PC-9 (cell line): ENCODE data around the gene SUV39H1.

Source experiments
- EZH2 ChIP-seq: fragments of 200-600 bp; sonication (generic); IDR thresholded peaks from 2 replicates; pipeline ENCODE4 v1.8.0; 2017; ENCODE audit warnings: antibody characterized with exemption, low read depth
- TF ChIP-seq, protein P1 (sequence below): fragments of 200-600 bp; sonication (generic); conservative IDR thresholded peaks from 2 replicates; pipeline ENCODE4 v1.6.1; 2017; ENCODE audit warnings: mixed run types, antibody characterized with exemption, mild to moderate bottlenecking, moderate library complexity

DNA sequence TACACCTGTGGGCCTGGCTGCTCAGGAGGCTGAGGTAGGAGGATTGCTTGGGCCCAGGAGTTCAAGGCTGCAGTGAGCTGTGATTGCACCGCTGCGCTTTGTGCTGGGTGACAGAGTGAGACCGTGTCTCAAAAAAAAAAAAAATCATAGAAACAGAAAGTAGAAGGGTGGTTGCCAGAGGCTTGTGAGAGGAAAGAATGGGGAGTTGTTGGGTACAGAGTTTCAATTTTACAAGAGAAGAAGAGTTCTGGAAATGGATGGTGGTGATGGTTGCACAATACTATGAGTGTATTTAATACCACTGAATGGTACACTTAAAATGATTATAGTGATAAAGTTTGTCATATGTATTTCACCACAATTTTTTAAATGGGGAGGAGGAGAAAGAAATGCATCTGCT is 54.8 kb downstream of the SUV39H1 start:
- TF ChIP-seq, protein P1, sequence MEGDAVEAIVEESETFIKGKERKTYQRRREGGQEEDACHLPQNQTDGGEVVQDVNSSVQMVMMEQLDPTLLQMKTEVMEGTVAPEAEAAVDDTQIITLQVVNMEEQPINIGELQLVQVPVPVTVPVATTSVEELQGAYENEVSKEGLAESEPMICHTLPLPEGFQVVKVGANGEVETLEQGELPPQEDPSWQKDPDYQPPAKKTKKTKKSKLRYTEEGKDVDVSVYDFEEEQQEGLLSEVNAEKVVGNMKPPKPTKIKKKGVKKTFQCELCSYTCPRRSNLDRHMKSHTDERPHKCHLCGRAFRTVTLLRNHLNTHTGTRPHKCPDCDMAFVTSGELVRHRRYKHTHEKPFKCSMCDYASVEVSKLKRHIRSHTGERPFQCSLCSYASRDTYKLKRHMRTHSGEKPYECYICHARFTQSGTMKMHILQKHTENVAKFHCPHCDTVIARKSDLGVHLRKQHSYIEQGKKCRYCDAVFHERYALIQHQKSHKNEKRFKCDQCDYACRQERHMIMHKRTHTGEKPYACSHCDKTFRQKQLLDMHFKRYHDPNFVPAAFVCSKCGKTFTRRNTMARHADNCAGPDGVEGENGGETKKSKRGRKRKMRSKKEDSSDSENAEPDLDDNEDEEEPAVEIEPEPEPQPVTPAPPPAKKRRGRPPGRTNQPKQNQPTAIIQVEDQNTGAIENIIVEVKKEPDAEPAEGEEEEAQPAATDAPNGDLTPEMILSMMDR = no peak
- no peak for TF ChIP-seq EZH2
